Left renal cortex interstitium (tissue), 4 donors: Measurements from ENCODE around the gene GPATCH4. TPM values are rescaled to one million over a fixed set of nuclear protein-coding genes. Genes with fewer than 3 reads are reported as not detected.
"Not testable (repeated sequence)": the region's sequence is repeated elsewhere in the genome, so short reads cannot be mapped to it uniquely, and the experiment has no call there.

Experiments used
- DNase-seq, 4 donors: peaks; one replicate each; pipeline ENCODE4 v3.0.0-alpha.2; 2013; ENCODE audit warnings: low read depth in 4 of 4, low spot score in 2 of 4, missing footprints in 1 of 4
- polyA plus RNA-seq, 4 donors: library from polyadenylated mRNA; unstranded; fragments of 120-200 nt; gene quantifications; one replicate each; pipeline ENCODE4 v1.2.1, GENCODE V29; 2013; ENCODE audit not compliant: insufficient read length in 4 of 4

GPATCH4 gene
- polyA plus RNA-seq, result 10 to 100 TPM; 28.4 to 36.1 (median 33.7) TPM

DNA sequence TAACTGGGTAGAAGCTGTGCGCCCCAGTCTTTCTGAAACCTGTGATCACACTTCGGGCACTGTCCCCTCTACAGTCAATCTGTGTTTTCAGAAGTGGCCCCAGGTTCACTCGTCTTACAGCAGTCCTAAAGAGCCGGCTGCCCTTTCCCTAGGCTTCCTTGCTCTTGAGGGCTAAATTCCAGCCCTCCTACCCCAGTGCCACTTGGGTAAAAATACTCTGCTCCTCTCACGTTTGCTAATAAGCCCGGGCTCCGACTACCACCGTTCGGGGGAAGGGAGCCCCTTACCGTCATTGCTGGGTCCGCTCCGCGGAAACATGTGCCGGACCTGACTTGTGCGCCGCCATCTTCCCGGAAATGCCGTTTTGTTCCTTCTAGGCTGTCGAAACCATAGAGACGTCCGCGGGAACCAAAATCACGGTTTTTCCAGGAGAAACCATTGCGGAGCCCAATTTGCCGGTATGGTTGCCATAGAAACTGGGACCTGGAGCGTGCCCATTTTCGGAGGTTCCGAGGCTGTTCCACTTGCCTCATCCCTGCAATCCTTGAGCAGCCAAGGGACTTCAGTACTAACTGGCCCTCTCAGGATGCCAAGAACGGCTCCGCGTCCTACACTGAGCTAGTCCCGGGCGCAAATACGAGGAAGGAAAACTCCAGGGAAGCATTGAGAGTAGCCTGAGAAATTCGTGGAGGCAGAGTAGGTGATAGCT, at the start of gene GPATCH4:
TSS of gene GPATCH4 (minus strand) at position 358 of the 709 bp plus-strand sequence.
- DNase-seq, result peak in 2 of 4 donors; percentile 70 to 82

- no peak for DNase-seq
Observed at GRCh38 chr1:156648951-156649350, 47.7 kb upstream of the GPATCH4 start.

- DNase-seq, result no peak
Observed at GRCh38 chr1:156648496-156648895, 47.2 kb upstream of the GPATCH4 start.

GRCh38 chr1:156647351-156647750, 46.1 kb upstream of the GPATCH4 start:
- no peak for DNase-seq

DNA sequence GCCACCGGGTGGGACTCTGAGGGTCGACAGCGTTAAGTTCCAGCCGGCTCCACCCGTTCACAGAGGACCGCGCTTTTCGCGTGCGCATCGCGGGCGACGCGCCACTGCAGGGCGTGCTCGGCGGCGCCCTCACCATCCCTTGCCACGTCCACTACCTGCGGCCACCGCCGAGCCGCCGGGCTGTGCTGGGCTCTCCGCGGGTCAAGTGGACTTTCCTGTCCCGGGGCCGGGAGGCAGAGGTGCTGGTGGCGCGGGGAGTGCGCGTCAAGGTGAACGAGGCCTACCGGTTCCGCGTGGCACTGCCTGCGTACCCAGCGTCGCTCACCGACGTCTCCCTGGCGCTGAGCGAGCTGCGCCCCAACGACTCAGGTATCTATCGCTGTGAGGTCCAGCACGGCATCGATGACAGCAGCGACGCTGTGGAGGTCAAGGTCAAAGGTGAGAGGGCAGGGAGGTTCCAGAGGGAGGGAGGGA, 45.5 kb upstream of the GPATCH4 start:
- no peak for DNase-seq

- DNase-seq, result no peak
Observed at GRCh38 chr1:156645666-156646065, 44.4 kb upstream of the GPATCH4 start.

GRCh38 chr1:156645056-156645455, 43.8 kb upstream of the GPATCH4 start:
- no peak for DNase-seq

GRCh38 chr1:156644640-156645039, 43.4 kb upstream of the GPATCH4 start:
- DNase-seq, result no peak

DNA sequence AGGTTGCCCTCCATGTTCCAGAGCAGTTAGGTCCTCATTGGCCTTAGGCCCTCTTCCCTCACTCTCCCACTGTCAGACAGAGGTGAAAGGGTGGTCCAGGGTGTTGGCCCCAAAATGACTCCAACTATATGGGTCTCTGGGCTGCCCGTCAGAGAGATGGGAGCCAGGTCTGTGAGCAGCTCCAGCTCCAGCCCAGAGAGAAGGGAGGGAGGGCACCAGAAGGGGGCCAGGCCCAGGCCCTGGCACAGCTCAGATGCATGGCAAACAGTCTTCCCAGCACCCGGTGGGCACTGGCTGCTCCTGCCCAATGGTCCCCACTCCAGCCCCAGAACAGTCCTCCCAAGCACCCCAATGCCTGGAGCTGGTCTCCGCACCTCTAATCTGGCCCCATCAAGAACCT, 42.9 kb upstream of the GPATCH4 start:
- no peak for DNase-seq

GRCh38 chr1:156643778-156644092, 42.5 kb upstream of the GPATCH4 start:
- no peak for DNase-seq

DNA sequence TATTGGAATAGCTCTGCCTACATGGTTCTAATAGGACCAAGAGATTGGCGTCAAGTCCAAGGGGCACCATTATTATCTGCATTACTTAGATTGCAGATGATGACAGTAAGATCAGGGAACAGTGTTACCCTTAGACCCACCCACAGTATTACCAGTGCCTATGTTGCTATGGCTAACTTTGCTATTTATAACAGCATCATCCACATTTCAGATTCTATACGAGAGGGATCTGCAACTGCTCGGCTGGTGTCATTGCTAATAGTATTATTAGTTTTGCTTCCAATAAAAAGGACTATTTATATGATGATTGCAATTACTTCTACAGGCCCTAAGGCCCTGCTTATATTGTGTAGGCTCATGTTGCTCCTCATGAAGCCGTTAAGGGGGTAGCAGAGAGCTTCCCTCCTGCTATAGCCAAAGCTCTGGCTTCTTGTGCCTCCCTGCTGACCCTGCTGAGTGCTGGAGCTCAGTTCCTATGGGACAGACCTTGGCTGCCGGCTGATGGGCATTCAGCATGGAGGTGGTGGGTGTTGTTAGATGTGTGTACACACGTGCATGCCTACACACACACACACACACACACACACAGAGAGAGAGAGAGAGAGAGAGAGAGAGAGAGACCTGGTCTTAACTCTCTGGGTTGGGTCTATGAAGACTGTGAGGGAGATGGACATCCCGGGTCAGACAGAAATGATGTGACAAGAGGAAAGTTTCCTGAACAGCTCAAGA, 41.9 kb upstream of the GPATCH4 start:
- DNase-seq, result no peak

DNA sequence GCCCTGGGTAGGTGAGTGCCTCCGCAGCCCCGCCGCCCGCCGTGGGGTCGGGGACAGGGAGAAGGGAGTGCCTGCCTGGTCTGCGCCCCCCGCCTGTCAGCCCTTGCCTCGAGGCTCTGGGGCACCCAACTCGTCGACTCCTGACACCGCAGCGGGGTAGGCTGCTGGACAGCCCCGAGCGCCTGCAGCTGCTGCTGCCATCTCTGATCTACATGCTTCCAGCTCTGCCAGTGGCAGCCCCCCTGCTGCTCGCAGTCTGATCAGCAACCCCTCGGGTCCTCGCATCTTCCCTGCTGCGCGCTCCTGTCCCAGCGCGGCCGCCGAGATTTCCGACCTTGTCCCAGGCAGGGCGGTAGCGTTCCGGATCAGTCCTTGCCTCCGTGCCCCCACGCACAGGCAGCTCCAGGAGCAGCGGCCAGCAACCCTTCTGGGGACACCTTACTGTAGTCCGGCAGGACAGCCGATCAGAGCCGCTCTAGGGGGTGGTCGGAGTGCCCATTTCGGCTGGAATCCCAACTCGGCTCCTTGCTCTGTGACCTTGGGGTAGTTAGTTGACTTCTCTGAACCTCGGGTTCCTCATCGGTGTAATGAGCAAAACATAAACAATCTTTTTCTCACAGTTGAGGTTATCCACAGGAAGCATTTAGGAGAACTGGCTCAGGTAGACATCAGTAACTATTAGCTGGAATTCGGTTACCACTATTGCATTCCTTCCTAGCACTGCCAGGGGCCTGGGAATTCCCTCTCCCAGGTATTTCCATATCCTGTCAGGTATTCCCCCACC, 41.2 kb upstream of the GPATCH4 start:
- no peak for DNase-seq

DNA sequence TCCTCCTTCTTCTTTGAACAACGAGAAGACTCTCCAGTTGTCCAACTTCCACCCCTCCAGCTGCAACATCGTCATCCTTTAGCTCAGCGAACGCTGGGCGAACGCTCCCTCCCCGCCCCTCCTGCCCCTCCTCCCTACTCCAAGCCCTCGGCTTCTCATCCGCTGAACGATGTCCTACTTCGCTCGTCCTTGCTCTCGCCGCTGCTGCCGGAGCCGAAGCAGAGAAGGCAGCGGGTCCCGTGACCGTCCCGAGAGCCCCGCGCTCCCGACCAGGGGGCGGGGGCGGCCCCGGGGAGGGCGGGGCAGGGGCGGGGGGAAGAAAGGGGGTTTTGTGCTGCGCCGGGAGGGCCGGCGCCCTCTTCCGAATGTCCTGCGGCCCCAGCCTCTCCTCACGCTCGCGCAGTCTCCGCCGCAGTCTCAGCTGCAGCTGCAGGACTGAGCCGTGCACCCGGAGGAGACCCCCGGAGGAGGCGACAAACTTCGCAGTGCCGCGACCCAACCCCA, 40.5 kb upstream of the GPATCH4 start, which contains the start of gene BCAN:
TSS of gene BCAN (plus strand) at position 357 of the 504 bp plus-strand sequence. CDS start 3,938 bp downstream, outside the sequence.
- DNase-seq, result no peak

- no peak for DNase-seq
Observed at GRCh38 chr1:156640842-156641706, 39.8 kb upstream of the GPATCH4 start.

DNA sequence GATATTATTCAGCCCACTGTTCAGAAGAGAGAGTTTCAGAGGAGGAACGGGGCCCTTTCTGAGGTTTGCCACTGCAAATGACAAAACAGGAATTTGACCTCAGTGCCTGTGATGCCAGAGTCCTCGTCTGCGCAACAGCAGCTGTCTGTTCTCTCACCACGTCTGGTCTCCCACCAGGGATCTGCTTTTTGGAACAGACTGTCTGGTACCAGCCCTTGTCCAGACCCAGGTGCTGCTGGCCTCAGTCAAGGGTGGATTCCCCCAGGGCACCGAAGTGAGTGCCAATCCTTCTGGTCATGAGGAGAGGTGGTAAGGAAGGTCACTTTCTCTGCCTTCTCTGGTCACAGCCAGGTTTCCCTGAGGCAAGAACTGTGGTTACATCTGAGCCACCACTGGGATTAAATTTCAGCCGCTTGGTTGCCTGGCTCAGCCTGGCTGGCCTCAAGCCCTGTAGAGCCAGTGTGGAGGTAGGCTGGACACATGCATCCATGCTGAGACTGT, 38.4 kb upstream of the GPATCH4 start:
- DNase-seq, result no peak

DNA sequence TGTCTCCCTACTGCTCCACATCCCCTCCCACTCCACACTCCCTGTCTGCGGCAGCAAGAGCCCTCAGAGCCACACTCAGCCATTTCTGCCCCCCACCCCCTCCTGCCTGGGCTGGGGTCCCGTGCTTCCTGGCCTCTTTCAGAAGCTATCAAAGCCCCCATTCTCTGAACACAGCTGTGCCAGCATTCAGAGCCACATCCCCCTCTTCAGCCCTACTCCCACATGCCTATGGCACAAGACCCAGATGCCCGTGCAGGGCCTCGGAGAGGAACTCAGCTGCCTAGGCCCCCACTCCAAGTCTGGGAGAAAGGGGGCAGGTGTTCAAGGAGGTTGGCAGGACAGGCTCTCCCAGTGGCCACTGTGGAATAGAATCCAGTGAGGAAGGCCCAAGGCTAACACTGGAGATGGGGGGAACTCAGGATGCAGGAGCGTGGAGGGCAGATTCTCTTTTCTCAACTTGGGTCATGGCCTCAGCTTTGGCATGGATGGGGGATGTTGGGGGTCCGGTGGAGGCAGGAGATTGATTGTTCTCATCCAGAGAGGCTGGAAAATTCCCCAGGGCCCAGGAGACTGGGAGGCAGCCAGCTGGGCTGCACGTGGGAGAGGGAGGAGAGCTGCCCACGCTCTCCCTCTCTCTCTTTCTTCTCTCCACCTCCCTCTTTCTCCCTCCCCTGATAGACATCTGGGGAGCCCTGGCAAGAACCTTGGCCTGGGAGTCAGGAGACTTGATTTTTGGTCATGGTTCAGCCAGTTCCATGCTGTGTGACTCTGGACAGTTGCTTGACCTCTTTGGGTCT, 37.1 kb upstream of the GPATCH4 start:
- DNase-seq, result no peak

- DNase-seq, result no peak
Observed at GRCh38 chr1:156632355-156632754, 31.1 kb upstream of the GPATCH4 start.

GRCh38 chr1:156631152-156631551, 29.9 kb upstream of the GPATCH4 start:
- not testable (repeated sequence) for DNase-seq

- DNase-seq, result no peak
Observed at GRCh38 chr1:156629823-156630449, 28.7 kb upstream of the GPATCH4 start.
